ENCODE measurements around the gene OR6K6.

DNA sequence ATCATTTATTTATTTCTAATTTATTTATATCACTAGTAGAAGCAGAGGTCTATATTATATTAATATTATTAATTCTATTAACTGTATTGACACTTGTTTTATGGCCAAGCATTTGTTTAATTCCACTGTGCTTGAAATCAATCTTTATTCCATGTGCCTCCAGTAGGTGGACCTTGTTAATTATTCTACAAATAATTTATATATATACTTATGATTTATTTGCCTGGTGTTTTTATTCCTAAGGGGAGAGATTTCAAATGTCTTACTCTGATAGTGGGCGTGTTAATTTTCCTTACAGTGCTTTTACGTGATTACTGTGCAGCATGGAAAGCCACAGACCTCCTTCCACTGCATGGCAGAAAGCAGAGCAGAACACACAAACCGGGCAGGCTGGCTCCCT is 44.0 kb downstream of the OR6K6 start:
- TF ChIP-seq, protein P1, sequence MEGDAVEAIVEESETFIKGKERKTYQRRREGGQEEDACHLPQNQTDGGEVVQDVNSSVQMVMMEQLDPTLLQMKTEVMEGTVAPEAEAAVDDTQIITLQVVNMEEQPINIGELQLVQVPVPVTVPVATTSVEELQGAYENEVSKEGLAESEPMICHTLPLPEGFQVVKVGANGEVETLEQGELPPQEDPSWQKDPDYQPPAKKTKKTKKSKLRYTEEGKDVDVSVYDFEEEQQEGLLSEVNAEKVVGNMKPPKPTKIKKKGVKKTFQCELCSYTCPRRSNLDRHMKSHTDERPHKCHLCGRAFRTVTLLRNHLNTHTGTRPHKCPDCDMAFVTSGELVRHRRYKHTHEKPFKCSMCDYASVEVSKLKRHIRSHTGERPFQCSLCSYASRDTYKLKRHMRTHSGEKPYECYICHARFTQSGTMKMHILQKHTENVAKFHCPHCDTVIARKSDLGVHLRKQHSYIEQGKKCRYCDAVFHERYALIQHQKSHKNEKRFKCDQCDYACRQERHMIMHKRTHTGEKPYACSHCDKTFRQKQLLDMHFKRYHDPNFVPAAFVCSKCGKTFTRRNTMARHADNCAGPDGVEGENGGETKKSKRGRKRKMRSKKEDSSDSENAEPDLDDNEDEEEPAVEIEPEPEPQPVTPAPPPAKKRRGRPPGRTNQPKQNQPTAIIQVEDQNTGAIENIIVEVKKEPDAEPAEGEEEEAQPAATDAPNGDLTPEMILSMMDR (conservative IDR thresholded peaks at IDR 0.05; ENCODE audit: low read depth in 2 of 2): no peak; a peak in 1 of 4 replicates
- TF ChIP-seq EZH2 (IDR thresholded peaks at IDR 0.05; ENCODE audit: low read depth, unreplicated experiment): no peak
